Cardiac fibroblast (primary cell): ENCODE data around the gene PHLDB2.

Experiments used
- DNase-seq, 2 donors: peaks; one replicate each; pipeline versions ENCODE4 v3.0.0 to v3.0.0-alpha.2; 2010; ENCODE audit warnings: low read depth in 2 of 2
- H3K4me3 ChIP-seq, 2 donors: replicated peaks in 1 of 2; 1 replicate in 1 of 2; 2 replicates in 1 of 2; pipeline ENCODE4 v1.5.1; 2011; ENCODE audit warnings: low read depth in 2 of 2, low read length in 2 of 2, mild to moderate bottlenecking in 2 of 2, moderate library complexity in 1 of 2
- TF ChIP-seq, protein P1 (sequence below): IDR thresholded peaks from one replicate; pipeline ENCODE4 v1.5.1; 2011; ENCODE audit warnings: low read depth, mild to moderate bottlenecking, low read length, inconsistent platforms

Gene PHLDB2

GRCh38 chr3:111939873-111940272, 80.8 kb downstream of the PHLDB2 start:
- DNase-seq: no peak
- TF ChIP-seq, protein P1, sequence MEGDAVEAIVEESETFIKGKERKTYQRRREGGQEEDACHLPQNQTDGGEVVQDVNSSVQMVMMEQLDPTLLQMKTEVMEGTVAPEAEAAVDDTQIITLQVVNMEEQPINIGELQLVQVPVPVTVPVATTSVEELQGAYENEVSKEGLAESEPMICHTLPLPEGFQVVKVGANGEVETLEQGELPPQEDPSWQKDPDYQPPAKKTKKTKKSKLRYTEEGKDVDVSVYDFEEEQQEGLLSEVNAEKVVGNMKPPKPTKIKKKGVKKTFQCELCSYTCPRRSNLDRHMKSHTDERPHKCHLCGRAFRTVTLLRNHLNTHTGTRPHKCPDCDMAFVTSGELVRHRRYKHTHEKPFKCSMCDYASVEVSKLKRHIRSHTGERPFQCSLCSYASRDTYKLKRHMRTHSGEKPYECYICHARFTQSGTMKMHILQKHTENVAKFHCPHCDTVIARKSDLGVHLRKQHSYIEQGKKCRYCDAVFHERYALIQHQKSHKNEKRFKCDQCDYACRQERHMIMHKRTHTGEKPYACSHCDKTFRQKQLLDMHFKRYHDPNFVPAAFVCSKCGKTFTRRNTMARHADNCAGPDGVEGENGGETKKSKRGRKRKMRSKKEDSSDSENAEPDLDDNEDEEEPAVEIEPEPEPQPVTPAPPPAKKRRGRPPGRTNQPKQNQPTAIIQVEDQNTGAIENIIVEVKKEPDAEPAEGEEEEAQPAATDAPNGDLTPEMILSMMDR: no peak
- H3K4me3 ChIP-seq: no peak overlapping the region

- peak in 1 of 2 donors; percentile 55 for DNase-seq
- TF ChIP-seq, protein P1: no peak
- no peak overlapping the region for H3K4me3 ChIP-seq
Observed at GRCh38 chr3:111943533-111943932, 84.5 kb downstream of the PHLDB2 start.

DNA sequence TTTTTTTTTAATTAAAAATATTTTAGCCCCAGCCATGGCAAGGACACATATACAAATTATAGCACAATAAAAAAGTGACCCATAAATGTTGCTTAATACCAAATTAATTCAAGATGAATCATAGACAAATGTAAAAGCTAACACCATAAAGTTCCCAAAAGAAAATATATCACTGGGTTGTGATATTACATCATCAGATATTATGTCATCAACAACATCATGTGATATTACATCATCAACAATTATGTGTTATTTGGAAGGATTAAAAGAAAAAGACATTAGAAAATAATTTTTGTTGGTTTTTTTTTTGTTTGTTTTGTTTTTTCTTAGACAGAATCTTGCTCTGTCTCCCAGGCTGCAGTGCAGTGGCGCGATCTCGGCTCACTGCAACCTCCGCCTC, 85.3 kb downstream of the PHLDB2 start:
- TF ChIP-seq, protein P1: no peak
- H3K4me3 ChIP-seq: no peak overlapping the region
- DNase-seq: peak in 1 of 2 donors; percentile 45

DNA sequence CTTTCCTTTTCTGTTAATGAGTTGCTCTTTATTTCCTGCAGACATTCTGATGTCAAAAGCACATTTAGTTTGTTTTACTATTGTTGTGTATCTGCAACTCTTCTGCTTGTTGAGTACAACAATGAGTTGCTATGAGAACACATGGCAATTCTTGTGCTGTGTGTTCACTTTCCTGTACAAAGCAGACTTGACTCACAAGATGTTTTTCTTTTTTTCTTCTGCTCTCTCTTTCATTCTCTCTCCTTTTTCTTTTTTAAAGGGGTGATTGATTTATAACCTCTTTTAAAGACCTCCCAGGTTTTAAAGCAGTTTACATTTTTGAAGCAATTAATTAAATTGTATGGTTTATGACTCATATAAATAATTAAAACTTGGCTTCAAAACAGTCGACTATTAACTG, 88.2 kb downstream of the PHLDB2 start:
- no peak overlapping the region for H3K4me3 ChIP-seq
- TF ChIP-seq, protein P1: no peak
- DNase-seq: peak; percentile 53 to 85

- DNase-seq: no peak
- TF ChIP-seq, protein P1: no peak
- H3K4me3 ChIP-seq: no peak overlapping the region
Observed at GRCh38 chr3:111948786-111949185, 89.7 kb downstream of the PHLDB2 start.

GRCh38 chr3:111949712-111950111, 90.6 kb downstream of the PHLDB2 start:
- TF ChIP-seq, protein P1: no peak
- DNase-seq: no peak

GRCh38 chr3:111951032-111951431, 92.0 kb downstream of the PHLDB2 start:
- no peak for DNase-seq
- no peak overlapping the region for H3K4me3 ChIP-seq
- TF ChIP-seq, protein P1: no peak

More at GRCh38 chr3:111949712-111950111, 90.6 kb downstream of the PHLDB2 start:
- no peak overlapping the region for H3K4me3 ChIP-seq
